Activated CD4-positive, alpha-beta T cell treated with anti-CD3 and anti-CD28 coated beads, Interleukin-2, amount 50 U/mL, for 1 hour (primary cell): Measurements from ENCODE around the gene CUL7.
"Not testable (repeated sequence)": the region's sequence is repeated elsewhere in the genome, so short reads cannot be mapped to it uniquely, and the experiment has no call there.

ENCODE experiments used
- DNase-seq: peaks from one replicate; pipeline ENCODE4 v3.0.0-alpha.2; 2020

The CUL7 gene

DNA sequence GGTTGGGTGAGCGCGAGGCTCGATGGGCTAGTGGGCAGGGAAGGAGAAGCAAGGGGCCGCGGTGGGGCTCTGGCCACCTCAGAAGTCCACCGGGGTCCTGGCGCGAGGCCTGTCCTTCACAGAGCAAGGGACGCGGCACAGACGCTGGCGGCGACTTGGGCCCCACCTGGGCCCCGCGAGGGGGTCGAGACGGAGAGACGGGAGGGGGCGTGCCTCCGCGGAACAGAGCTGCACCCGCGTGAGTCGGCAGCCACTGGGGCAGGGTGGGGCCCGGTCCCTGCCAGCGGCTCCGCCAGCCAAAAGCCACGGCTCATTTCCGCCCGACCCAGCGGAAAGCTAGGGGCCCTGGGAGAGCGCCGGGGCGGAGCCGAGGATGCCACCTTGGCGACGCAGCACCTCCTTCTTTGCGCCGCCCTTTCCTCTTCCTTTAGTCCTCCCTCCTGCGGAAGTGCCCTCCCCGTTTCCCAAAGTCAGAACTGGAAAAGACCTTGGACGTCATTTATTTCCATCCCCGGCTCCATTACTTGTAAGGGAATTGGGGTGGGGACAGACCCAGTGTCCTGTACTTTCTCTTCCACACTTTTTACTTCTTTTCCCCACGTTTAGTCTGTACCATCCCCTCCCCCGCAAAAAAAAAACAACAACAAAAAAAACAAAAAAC, at the start of gene CUL7:
TSS of gene CUL7 (minus strand) at position 307 of the 661 bp plus-strand sequence. CDS start 1,063 bp downstream, outside the sequence.
- peak; percentile 88 for DNase-seq

DNA sequence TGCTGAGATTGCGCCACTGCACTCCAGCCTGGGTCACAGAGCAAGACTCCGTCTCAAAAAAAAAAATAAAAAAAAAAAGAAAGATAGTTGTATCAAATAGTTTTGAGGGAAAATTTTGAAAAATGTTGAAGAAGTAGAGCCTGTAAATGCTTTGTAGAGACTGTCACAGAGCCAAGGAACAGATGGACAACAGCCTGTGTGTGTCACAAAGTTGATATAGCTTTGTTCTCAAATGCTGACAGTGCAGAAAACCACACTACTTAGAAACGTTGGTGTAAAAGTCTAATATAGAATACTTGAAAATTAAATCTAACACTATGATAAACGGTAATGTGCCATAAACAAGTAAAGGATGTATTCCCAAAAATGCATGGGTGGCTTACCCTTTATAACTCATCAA, 47.8 kb upstream of the CUL7 start:
- DNase-seq, result no peak

DNA sequence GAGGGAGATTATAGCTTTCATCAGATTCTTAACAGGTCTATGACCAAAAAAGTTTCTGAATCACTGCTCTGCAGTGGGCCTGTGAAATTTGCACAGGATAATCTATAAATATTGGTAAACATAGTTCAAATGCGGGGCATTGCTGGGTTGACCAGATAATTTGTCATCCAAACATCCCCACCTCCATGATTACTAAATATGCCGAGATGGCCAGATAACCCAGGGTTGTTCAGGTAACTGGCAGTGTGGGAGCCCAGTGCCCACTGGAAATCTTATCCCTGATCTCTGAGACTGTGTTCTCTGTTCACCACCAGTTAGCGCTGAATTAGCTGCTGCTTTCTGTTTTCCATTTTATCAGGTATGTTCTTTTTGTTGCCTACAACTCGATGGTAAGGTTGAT, 43.9 kb upstream of the CUL7 start:
- no peak for DNase-seq

DNA sequence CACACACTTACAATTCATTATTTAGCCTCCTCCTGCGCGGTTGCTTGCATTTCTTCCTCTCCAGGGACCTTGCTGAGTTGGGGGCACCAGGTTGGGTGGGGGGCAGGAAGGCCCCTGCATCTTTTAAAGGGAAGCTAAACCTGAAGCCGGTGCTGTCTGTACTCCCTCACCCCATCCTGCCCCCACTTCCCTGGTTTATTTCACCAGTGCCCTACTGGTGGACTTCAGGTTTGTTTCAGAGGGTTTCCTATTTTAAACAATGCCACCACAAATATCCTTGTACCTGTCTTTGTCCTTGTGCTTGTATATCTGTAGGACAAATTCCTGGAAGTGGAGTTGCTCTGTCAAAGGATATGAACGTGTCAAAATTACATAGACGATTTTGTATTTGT, 43.4 kb upstream of the CUL7 start:
- DNase-seq, result no peak

DNA sequence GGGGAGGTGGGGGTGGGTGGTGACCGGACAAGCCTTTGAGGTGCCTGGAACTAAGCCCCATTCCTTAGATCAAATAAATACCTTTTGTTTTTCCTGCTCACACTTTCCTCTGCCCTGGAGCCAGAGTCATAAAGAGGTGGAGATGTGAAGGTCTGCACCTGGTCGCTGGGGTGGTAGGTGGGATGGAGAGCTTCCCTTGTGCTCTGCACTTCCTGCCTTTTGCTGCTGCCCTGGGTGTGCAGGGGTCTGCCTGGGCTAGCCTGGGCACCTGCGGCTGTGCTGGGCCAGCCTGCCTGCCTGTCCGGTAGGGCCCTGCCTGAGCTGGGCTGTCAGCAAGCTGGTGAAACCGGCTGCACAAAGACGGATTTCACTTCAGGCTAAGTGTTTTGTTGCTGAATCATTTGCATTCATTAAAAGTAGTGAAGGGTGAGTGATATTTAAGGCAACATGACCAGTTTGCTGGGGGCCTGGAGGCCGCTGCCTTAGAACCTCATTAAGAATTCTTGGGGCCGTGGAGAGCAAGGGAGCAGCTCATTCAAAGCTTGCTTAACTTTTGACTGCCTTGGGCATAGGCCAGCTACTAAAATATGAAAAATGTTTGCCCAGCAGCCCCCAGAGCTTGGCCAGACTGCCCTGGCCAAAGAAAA, 42.9 kb upstream of the CUL7 start:
- no peak for DNase-seq

DNA sequence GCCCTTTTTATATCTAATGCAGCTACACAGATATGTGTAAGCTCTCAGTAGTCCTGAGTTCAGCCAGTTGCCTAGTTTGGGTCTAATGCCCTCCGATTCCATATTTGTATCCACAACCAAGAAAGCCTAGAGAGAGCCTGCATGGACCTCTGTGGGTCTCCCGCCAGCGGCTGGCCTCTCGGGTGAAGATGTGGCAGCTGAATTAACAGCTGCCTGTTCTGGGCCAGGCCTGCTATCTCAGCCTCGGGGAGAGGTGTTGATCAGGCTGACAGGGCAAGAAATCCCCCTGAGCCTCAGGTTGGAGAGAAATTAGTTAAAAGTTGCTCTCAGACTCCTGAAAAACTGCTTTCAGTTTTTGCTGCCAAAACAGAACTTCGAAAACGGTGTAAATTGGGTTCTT, 42.3 kb upstream of the CUL7 start:
- no peak for DNase-seq

DNA sequence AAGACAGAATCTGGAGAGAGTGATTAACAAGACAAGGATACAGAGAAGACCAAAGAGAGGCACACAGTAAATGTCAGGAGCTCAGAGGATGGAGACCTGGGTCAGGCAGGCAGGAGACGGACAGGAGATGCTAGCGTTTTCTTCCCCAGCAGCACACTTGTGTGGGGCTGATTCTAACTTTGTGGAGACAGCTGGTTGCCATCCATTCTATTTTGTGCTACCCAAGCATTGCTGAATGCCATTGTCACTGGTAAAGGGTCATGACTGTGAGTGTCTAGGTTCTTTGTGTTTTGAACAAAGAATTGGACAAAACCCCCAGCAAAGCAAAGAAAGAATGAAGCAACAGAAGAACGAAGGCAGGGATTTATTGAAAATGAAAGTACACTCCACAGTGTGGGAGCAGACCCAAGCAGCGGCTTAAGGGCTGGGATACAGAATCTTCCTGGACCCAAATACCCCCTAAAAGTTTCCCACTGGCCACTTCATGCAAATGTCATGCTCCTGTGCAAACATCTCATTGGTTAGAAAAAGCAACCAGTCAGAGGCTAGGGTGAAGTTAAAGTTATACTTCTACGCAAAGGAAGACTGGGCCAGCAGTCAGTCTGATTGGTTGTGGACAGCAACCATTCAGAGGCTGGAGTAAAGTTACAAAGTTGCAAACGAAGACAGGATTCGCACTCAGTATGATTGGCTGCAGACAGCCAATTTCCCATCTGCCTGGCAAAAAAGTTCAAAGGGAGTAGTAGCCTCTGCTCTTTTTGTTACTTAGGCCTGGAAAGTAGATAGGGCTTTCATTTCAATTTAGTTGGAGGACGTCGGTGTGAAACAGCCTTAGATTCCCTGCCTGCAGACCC, 40.0 kb upstream of the CUL7 start:
- DNase-seq, result no peak

DNA sequence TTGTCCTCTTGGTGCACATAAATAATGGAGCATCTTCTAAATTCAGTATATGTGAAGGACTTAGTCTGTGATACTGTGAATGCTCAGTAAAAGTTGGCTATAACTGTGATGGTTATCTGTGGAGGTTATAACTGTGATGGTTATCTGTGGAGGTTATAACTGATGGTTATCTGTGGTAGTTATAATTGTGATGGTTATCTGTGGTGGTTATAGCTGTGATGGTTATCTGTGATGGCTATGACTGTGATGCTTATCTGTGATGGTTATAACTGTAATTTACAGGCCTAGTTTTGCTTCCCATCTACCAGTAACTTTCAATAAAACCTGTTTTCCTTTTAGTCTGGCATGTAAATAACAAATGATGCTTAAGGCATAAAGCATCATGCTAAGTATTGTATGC, 39.0 kb upstream of the CUL7 start:
- no peak for DNase-seq

DNA sequence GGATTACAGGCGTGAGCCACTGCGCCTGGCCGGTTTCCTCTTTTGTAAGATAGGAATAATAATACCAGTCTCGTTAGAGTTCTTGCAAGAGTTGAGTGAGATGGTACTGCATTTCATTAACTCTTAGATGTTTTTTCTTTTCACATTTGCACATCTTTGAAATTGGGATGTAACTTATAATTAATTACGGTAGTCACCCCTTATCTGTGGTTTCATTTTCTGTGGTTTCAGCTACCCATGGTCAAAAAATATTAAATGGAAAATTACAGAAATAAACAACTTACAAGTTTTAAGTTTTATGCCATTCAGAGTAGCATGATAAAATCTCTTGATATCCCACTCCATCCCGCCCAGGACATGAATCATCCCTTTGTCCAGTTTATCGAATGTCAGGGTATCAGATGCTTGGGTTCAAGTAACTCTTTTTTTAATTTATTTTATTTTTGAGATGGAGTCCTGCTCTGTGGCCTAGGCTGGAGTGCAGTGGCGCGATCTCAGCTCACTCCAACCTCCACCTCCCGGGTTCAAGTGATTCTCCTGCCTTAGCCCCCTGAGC, 37.9 kb upstream of the CUL7 start:
- DNase-seq, result no peak

DNA sequence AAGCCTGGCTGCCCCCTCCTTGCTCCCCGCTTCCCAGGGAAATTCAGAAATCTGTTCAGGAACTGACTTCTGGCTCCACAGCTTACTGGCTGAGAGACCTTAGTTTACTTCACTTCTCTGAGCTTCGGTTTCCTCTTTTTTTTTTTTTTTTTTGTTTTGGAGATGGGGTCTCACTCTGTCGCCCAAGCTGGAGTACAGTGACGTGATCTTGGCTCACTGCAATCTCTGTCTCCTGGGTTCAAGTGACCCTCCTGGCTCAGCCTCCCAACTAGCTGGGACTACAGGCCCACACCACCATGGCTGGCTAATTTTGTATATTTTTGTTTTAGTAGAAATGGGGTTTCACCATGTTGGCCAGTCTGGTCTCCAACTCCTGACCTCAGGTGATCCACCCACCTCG, 37.4 kb upstream of the CUL7 start:
- DNase-seq, result no peak

DNA sequence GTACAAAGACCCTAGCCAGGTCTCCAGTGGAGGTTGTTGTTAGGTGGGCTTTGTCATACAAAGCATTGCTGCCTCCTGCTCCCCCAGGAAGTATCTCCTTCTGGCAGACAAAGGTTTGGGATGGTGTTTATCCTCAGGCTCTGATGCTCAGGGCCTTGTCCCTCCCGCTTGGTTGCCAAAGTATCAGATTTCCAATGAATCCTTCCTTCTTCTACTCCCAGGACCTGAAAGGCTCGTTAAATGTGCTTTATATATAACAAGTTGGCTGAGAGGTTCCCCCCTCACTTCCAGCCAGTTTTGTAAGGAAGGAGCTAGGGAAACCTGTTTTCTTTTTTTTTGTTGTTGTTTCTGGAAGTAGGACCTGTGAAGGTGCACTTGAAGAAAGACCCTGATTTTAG, 36.9 kb upstream of the CUL7 start:
- no peak for DNase-seq

DNA sequence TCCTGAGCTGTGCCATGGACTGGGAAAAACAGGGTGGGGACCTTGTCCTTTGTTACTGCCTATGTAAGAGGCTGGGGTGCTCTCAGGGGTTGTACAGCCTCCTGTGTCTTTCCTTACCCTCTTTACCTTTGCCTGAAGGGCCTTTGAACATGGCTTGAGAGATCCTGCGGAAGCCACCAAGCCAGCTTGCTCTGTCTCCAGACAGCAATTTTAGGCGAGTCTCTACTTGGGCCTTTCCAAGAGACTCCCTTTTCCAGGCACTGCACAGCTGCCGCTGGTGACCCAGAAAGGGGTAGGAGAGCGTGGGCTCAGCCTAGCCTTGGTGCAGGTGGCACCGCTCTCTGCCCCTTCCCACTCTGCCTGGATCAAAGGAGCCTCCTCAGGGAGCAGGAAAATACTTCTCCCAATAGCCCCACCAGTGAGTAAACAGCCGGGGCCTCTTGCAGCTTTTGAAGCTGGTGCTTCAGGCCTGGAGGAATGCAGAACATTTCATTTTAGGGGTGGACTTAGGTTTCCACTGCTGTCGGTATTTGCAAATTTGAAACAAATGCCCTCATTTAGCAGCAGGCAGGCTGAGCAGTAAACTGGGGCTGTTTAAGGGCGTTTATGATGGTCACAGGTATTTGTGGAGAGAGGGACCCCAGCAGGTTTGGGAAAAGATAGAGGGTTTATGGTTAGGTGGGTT, 36.4 kb upstream of the CUL7 start:
- DNase-seq, result no peak

DNA sequence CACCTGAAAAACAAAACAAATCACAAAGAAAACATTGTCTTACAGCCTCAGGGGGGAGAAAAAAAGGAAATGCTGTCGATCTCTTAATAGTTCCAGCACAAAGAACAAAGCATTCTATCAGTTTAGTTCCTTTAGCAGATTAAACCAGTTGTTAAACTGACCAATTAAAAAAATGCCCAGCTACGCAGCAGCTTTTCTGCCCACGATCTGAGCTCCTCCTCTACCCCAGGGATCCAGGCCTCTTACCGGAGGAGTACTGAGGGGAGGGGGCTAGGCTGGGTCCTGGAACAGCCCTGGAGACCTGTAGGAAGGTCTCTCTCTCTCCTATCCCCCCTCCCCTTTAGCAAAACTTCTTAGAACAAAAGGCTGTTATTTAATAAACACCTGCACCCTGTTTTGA, 35.8 kb upstream of the CUL7 start:
- DNase-seq, result no peak

DNA sequence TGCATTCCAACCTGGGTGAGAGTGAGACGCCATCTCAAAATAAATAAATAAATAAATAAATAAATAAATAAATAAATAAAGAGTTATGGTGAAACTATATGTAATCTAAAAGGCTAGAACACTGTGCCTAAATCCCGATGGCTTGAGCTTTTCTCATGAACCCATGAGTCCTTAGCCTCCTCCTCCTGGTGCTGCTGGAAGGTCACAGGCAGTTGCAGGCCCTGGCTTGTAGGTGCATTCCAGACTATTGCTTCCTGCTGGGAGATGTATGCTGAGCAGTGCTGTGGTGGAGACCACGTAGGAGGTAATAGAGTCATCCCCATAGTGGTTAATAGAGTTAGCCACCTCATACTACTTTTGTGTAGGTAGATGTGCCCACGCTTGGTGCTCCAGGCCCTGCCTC, 35.0 kb upstream of the CUL7 start:
- DNase-seq, result no peak

DNA sequence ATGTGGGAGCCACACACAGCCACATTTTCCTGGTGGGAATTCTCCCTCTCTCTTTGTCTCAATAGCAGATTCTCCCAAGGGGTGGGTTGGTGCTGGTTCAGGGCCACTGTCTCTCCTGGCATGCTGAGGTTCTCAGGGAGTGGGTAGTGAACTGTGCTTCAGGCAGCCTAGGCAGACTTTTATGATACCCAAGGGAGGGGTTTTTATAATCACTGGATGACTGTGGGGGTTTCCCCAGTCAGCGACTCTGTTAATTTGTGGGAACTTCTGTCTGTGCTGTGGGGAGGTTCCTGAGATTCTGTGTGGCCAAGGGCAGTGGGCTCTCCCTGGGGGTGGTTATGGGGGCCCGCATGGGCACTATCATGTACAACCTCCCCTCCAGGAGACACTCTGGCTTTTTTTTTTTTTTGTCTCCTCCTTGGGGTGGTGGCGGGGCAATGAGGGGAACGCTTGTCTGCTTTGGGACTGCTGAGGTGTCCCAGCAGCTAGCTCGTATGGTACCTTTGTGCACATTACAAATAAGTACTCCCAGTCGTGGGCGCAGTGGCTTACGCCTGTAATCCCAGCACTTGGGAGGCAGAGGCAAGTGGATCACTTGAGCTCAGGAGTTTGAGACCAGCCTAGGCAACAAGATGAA, 32.5 kb upstream of the CUL7 start:
- DNase-seq, result no peak

DNA sequence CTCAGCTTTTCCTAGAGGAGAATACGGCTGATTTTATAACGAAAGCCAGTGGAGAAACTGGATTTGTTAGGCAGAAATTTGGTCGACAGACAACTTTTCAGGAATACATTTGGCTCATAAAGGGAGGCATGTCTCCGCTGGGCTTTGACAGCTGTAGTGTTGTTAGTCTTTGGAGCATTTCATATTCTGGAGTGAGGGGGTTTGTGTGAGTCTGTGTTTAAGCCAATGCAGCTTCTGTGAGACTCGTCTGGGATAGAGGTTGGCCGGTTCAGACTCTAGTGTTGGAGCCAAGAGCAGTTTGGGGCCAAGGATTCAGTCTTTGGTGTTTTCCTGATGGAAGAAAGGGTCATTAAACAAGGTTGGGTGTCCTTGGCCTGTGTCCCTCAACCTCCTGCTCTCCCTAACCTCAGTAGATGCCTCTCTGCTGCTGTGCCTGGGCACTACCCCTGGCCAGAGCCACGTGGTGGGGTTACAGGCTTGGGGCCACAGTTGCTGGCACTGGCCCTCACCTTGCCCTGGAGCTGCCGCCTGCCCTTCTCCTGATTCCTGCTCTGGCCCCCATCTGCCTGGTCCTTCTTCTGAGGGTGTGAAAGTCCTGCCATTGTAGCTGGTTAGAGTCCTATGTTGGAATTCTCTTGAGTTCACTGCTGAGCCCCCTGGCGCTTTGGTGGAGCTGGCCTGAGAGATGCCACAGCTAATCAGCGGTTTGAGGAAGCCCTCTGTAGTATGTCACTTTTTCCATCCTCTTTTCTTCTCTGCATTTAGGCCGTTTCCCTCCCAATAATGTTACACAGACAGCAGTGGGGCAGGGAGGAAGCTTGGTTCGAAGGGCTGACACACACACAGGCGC, 29.4 kb upstream of the CUL7 start:
- DNase-seq, result no peak

DNA sequence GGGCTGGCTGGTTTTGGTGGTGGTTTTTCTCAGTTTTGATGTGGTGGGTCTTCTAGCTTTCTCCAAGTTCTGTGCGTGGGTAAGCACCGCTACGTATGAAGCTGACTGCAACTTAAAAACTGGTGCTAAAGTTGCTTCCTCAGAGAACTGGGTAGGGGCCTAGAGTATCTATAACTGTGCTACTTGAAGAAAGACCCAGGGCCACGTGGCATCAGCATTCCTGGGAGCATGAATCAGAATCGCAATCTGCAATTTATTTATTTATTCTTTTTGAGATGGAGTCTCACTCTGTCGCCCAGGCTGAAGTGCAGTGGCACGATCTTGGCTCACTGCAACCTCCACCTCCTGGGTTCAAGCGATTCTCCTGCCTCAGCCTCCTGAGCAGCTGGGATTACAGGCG, 28.3 kb upstream of the CUL7 start:
- not testable (repeated sequence) for DNase-seq

DNA sequence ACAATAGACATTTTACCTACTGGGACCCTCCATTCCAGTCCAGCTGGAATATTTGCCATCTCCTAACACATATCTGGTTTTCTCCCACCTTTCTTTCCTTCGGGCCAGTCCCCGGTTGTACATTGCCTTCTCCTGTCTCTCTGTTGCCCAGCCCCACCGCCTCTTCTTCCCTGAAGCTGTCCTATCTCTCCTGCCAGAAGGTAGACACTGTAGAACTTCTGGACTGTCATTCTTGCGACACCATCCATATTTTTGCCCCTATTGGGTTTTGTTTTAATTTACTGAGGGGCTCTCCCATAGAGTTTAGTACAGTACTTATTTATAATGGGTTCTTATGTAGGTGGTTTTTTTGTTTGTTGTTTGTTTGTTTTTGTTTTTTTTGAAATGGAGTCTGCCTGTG, 27.4 kb upstream of the CUL7 start:
- no peak for DNase-seq

DNA sequence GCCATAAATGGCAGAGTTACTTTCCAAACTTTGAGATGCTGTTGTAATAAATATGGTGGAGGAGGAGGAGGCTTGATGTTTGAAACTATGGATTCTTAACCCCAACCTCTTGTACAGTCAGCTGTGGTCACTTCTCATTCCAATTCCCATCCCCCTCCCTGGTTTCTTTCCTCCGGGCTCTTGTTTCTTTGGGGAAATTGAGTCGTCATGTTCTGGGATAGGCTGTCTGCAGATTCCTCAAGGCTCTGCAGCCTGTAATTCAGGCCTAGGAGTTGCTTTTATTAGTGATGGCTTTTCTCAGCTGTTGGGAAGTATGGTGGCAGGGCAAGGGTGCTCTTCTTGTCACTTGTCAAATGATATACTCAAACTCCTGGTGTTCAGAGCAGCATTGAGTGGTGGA, 25.0 kb upstream of the CUL7 start:
- DNase-seq, result no peak

DNA sequence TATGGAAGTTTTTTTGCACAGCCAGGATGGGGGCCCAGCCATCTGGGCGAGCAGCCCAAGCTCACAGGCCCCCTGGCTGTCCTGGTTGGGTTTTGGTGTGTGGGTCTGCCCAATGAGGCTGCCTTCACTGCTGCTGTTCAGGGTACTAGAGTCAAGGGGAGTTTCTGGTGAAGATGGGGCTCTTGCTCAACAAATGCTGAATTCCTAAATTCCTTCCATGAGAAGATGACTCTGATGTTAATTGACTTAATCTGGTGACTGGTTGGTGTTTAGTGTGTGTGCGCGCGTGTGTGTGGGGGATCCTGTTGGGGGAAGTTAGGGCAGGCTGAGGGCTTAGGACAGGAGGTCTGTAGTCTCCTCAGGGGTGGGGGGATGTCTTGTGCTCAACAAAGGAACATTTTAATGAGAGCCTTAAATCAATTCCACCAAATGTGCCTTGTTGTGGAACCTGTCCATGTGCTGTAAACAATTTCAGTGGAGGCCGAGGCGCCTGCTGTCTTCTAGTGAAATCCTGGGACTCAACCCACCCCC, 24.4 kb upstream of the CUL7 start:
- DNase-seq, result no peak

DNA sequence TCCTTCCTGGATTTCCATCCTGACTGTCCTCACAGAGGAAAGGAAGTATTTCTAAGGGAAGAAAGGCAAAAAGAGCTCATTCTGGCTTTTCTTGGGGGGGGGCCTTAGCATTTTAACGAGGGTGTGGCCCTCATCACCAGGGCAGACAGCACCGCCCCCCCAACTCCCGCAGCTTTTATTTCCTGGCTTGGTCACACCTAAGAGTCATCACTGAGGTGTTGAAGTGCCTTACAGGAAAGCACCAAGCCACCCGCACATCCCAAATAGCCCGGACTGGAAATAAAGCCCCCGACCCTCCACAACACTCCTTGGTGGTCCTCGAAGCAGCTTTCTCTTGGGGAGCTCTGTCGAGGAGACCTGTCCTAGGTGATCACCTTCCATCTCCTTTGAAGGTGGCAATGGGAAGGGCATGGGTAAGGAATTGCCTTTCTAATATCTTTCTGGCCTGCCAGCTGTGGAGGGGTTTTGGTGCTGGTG, 23.7 kb upstream of the CUL7 start:
- no peak for DNase-seq
